Stimulated activated CD4-positive, alpha-beta T cell treated with anti-CD3 and anti-CD28 coated beads, Interleukin-4, amount 100 ng/mL, for 48 hours (primary cell): ENCODE results near the gene CD2BP2.
"Not testable (repeated sequence)": the region's sequence is repeated elsewhere in the genome, so short reads cannot be mapped to it uniquely, and the experiment has no call there.

Source experiments
- DNase-seq, 2 donors: peaks; one replicate each; pipeline ENCODE4 v3.0.0-alpha.2; 2020; ENCODE audit warnings: low read depth in 2 of 2

Gene CD2BP2

DNA sequence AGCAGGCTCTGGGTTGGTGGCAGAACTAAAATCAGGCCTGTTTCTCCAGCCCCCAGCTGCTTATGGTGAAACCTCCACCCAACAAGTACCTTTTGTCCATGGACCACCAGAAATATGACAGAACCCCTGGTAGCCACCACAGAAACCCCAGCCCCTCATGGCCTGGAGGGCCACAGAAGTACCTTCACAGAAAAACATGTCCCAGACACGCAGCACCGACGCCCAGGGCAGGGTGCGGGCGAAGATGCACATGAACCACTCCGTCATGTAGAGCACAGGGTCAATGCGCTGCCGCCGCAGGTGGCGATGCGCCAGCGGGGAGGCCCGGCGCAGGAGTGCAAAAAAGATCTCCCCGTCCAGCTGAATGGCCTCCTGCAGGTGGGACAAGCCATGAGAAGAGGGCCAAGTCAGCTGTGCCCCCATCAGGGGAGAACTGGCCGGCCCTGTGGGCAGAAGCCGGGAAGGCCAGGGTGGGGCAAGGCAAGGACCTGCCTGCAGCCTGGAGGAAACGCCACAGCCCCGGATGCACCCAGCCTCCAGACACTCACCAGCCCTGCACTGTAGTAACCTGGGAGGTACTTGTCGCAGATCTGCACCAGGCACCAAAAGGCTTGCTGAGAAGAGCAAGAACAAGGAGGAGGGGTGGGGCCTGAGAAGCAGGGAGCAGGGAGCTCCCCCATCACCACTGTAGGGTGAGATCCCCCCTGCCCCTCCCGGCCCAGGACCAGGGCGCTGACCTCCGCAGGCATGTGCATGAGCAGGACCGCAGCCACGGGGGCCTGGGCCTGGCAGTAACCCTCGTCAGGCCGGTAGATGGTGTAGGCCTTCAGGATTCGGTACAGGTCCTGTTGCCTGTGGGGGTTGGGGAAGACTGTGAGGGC is 4.1 kb upstream of the CD2BP2 start:
- no peak for DNase-seq

DNA sequence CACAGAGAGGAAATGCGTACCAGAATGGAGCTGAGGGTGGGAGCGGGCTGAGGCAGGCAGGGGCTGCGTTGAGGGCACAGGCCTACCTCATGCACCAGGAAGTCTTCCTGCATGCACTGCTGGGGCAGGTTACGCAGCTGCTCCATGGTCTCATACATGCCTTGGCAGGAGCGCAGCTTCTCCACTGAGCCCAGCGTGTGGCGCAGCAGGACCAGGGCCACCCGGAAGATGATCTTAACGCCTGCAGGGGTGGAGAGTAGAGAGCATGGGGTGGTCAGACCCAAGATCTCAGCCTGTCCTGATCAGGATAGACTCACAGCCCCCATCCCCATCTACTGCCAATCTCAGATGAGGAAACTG is 3.4 kb upstream of the CD2BP2 start:
- DNase-seq: no peak

DNA sequence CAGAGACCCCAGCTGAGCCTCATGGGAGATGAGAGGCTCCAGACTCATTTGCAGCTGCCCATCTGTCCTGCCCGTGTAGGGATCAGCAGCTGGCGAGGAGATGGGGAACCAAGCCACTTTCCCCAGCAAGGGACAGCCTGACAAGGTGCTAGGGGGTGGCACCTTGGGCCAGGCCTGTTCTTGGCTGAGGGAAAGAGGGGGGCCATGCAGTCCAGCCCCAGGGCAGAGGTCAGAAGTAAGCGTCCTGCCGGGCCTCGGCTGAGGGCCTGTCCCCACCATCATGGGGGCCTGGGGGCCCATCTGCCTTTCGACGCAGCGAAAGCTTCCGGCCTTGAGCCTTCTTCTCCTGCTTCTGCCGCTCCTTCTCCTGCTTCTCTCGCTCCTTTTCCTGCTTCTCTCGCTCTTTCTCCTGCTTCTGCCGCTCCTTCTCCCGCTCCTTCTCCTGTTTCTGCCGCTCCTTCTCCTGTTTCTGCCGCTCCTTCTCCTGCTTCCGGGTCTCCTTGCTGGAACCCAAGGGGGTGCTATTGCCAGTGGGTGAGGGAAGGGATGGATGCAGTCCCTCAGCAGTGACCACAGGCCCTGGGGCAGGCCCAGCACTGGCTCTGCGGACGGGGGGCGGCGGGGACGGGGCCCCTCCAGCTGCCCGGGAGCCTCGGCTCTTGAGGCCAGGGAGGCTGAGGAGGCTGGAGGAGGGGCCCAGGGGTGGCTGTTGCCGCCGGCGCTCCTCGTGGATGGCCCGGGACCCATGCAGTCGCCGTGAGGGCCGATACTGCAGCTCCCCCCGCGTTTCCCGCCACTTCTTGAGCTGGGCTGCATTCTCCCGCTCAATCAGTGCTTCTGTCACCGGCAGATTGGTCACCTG is 2.8 kb upstream of the CD2BP2 start:
- DNase-seq: no peak

DNA sequence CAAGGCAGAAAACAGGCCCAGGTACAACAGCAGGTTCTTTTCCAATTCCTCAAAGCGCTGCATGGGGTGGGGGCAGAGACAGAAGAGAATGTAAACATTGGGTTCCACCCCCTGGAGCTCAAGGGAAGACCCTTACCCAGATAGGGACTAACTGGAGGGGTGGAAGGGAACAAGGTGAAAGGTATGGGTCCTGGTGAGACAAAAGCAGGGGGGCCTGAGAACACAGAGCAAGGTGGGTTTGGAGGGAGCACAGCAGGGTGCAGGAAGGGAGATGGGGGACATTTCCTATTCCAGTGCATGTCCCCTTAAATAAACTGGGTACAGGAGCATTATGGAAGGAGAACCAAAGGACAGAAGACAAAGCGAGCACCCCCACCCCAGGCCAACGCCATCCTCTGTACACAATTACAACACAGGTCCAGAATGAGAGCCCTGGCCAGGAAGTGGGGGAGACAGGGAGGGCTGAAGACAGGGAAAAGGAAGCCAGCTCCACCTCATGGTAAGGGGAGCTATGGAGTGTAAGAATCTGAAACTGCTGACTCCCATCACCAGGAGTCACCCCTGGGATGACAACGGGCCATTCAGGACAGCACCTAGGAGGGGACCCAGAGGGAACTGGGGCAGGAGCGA is 2.1 kb upstream of the CD2BP2 start:
- DNase-seq: no peak

DNA sequence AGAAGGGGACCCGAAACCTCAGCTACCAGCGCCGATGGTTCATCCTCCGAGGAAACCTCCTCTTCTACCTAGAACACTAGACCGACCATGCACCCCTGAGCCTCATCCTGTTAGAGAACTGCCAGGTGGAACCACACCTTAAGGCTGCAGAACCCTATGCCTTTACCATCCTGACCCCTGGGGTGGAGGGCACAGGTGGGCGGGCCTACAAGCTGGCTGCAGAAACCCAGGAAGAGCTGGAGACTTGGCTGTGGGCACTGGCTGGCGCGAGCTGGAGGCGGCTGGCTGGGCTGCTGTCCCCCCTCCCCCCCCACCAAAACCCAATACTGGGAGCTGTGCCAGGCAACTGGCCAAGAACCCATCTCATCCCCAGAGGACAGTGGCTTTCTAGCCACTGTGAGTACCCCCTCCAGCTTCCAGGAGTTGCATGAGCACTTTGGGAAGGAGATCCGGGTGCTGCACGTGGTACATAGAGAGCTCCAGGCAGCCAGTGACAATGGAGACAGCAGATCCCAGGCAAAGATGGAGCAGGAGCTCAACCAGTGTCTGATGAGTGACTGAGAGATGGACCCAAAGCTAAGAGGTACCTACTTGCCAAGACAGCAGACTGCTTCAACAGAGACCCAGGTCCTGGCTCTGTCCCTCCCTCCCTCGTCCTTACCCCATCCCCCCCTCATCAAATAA is 1.4 kb upstream of the CD2BP2 start:
- DNase-seq: no peak

DNA sequence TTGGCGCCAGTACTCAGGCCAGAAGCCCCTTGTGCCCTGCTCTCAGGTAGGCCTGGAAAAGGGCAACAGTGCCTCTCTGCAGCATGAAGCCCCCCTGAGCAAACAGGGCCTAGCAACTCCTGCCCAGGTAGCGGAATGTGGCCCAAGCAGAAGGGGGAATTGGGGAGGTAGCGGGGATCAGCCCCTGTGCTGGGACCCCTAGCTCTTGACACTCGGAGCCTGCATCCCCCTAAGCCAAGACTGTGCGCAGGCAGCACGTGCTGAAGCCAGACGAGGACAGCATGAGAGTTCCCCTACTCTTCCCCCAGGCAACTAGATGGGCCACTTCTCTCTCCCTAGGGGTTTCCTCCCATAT is 823 bp upstream of the CD2BP2 start:
- no peak for DNase-seq

DNA sequence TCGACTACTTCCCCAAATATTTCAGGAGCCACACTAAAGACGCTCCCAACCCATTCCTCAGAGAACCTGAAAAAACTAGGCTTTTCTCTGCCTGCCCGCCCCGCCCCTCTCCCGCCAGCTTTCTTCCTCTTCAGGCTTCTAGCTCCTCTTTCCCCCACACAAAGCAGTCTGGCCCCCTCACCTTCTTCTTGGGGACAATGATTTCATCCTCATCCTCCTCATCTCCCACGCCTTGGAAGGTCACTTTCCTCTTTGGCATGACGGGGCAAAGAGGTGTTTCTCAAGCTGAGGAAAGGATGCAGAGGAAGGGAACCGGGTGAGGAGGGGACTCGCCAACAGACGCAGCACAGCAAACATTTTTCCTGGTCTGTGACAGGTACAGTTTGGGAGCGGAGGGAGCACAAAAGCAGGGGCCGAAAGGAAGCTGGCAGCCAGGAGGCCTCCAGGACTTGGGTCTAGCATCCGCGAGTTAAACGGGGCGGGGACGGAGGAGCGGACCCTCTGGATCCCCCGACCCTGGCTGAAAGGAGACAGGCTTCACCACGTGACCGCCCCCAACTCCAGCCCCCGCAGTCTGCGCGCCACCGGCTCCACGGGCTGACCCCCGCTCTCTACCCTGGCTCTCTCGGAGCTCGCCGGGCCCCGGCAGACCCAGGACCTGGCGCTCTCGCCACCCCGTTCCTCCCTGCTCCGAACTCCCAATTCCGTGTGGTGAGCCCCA is 525 bp downstream of the CD2BP2 start:
- no peak for DNase-seq

DNA sequence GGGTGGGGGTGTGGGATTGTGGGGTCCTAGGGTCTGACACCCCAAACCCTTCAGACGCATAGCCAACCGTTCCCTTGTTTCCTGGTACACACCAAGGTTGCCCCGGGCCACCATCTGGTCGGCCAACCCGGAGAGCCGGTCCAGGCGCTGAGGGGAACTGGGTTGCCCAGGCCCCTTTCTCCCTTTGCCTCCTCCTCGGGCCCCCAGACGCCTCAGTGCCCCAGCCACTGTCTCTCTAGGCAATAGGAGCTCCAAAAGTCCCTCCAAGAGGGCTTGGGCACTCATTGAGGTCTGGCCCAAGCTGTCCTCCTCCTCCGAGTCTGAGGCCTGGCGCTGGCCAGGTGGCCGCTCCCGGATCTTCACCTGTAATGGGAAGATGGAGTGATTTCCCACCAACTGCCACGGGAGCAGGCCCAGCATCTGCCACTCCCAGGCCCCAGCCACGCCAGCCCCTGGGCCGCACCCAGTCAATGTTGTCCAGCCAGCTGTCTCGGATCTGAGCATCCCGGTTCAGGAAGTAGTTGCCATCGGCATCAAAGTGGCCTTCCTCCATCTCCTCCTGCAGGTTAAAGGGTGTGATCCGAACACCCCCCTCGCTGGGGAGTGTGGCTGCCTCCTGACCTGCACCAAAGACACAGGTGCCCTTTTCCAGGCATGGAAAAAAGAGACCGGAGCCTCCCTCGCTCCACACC is 1.5 kb downstream of the CD2BP2 start:
- DNase-seq: no peak

DNA sequence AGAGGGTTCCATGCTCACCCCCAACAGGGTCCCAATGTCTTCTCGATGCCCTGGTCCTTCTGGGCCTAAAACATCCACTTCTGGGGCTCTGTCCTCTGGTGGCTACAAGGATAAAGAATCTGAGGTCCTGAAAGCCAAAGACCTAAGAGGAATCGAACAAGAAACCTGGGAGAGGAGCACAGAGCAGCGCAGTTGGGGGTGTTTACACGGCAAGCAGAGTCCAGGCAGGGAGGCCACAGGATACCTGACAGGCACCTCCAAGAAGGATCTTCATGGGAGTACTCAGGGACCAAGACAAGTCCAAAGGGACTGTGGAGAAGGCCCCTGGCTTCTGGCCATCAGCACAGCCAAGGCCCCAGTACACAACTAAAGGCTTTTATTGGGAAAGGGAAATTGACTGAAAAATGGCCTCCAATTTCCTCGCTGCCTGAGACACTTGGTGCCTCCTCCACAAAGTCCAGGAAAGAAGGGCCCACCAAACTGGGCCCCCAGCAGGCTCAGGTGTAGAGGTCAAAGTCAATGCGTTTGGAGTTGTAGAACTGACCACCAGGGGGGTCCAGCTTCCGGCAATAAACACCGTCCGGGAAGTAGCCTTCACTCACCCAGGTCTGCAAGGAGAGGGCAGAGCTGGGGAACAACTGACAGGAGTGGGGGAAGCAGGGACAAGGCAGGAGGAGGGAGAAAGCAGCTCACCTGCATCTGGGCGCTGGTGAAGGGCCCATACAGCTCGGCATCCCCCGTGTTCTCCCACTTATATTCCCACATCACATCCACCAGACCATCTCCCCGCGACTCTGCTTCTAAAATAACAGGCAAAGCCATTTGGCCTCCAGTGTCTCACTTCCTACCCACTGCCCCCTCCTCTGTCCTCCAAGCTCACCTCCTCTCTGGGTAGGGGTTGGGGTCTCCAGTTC is 2.4 kb downstream of the CD2BP2 start:
- no peak for DNase-seq

DNA sequence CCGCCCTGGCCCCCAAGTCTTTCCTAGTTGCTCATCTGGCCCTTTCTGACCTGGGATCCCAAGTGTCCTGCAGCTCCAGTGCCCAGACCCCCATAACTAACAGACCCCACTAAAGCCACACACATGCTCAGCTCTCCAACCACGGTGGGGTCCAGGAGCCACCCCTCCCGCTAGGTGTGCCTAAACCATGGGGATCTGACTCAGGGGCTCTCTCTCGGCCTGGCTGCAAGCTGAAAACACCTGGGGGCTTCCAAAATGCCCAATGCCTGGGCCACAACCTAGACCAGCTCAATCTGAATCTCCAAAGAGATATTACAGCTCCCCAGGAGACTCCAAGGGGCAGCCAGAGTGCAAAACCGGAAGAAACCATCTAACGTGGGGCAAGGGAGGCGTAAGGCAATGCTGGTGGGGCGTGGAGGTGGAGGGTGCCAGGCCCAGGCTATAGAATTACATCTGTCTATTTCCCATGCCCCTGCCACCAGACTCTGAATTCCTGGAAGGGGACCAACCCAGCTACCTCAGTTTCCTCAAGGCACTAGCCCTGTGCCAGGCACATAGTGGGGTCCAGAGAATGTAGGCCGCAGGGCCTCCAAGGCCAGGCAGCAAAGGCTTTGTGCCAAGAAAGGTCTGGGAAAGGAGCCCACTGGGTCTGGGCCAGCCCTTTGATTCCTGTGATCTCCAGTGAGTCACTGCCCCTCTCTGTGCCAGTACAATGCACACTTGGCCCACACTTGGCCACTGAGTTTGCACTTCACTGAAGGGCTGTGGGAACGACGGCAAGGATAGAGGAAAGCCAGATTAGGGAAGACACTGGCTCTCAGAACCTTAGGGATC is 3.3 kb downstream of the CD2BP2 start:
- no peak for DNase-seq

DNA sequence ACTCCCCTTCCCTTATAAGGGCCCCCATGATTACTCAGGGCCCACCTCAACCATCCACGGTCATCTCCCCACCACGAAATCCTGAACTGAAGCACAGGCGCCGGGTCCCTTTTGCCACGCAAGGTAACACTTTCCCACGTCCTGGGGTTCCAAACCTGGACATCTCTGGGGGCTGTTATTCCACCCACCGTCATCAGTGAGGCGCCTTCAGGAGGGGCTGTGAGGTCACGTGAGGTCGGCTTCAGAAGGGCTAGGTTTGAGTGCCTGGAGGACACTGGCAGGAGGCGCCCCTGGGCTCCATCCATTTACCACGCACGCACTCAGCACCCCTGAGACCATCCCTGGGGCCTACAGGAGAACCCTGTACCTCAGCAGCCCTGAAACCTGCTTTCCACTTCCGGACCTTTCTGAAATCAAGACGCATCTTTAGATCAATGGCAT is 4.1 kb downstream of the CD2BP2 start:
- DNase-seq: no peak

DNA sequence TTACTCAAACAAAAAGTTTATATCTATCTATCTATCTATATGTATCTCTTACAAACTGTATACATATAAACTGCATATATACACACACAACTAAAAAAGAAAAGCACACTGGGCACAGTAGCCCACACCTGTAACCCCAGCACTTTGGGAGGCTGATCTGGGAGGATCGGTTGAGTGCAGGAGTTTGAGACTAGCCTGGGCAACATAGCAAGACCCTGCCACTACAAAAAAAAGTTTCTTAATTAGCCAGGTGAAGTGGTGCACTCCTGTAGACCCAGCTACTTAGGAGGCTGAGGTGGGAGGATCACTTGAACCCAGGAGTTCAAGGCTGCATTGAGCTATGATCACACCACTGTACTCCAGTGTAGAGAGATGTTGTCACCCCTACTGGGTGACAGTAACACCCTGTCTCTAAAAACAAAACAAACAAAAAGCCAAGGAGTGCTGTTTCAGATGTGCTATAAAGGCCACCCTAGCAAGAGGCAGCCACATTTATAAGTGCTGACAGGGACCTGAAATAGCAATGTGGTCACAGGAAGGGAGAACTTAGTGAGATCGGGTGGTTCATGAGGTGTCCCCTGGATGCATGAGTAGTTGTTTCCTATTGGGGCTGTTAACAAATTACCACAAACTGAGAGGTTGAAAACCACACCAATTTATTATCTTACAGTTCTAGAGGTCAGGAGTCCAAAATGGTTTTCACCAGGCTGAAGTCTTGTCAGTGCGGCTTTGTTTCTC is 4.8 kb downstream of the CD2BP2 start:
- DNase-seq: no peak

DNA sequence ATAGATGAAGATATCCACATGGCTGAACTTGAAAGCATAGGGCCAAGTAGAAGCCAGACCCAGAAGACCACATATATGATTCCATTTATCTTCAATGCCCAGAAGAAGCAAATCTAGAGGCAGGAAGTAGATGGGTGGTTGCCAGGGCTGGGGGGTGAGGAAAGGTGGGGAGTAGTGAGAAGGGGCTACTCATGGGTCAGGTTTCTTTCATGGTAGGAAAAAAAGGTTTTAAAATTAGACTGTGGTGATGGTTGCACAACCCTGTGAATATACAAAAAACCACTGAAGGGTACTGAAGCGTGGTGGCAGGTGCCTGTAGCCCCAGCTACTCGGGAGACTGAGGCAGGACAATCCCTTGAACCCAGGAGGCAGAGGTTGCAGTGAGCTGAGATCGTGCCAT is 5.4 kb downstream of the CD2BP2 start:
- DNase-seq: no peak

DNA sequence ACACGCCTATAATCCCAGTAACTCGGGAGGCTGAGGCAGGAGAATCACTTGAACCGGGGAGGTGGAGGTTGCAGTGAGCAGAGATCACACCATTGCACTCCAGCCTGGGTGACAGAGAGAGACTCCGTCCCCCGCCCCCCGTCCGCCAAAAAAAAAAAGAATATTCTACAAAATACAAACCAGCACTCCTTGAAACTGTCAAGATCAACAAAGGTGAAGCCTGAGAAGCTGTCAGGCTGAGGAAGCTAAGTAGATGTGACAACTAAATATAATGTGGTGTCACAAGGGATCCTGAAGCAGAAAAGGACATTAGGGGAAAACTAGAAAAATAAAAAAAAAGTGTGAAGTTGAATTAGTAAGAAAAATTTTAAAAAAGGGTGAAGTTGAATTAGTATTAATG is 6.2 kb downstream of the CD2BP2 start:
- DNase-seq: no peak

DNA sequence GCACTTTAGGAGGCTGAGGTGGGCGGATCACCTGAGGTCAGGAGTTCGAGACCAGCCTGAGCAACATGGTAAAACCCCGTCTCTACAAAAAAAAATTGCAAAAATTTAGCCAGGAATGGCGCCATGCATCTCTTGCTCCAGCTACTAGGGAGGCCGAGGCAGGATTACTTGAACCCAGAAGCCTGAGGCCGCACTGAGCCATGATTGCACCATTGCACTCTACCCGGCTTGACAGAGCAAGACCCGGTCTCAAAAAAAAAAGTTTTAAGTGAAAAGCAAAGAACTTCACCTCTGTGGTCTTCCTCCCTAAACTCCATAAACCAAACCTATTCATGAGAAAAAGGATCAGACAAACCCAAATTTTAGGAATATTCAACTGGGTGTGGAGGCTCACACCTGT is 7.0 kb downstream of the CD2BP2 start:
- no peak for DNase-seq

DNA sequence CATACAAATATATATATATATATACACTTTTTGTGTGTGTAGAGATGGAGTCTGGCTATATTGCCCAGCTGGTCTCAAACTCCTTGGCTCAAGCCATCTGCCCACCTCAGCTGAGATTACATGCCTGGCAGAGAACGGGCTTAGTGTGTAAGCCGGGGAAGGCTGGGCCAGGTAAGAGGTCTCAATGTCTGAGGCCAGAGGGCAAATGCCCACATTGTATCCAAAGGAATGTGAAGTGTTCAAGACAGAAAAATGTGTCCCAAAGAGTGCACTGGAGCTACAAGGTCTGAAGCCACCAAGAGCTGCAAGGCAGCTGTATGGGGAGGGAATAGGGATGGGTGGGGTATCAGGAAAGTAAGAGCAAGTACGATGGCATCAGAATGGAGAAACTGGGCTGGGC is 8.8 kb downstream of the CD2BP2 start:
- DNase-seq: no peak

DNA sequence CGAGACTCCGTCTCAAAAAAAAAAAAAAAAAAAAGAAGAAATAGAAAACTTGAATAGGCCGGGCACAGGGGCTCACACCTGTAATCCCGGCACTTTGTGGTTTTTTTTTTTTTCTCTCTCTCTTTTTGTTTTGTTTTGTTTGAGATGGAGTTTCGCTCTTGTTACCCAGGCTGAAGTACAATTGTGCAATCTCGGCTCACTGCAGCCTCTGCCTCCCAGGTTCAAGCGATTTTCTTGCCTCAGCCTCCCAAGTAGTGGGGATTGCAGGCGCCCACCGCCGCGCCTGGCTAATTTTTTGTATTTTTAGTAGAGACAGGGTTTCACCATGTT is 11.7 kb downstream of the CD2BP2 start:
- not testable (repeated sequence) for DNase-seq
